BLaER1 treated with 17β-estradiol and CSF1 and Interleukin-3, amounts not matched to agents 10 nM and 100 nM (cell line): ENCODE measurements around the gene KLF17.
A peak's percentile ranks its signal among the peaks of the same experiment; 100 is the strongest.

Experiments used
- H3K27ac ChIP-seq, 11 experiments: shearing (Covaris generic); formaldehyde crosslinking; 2 replicates each; pipeline ENCODE4 v1.8.1; 2022
- H3K27me3 ChIP-seq, 11 experiments: shearing (Covaris generic); formaldehyde crosslinking; 2 replicates each; pipeline ENCODE4 v1.8.1; 2022
- H3K36me3 ChIP-seq, 11 experiments: shearing (Covaris generic); formaldehyde crosslinking; 2 replicates each; pipeline ENCODE4 v1.8.1; 2022
- H3K4me1 ChIP-seq, 10 experiments: shearing (Covaris generic); formaldehyde crosslinking; 2 replicates each; pipeline ENCODE4 v1.8.1; 2022
- H3K4me2 ChIP-seq, 11 experiments: shearing (Covaris generic); formaldehyde crosslinking; 2 replicates each; pipeline ENCODE4 v1.8.1; 2022
- H3K4me3 ChIP-seq, 10 experiments: shearing (Covaris generic); formaldehyde crosslinking; 2 replicates each; pipeline ENCODE4 v1.8.1; 2022
- H3K9ac ChIP-seq, 11 experiments: shearing (Covaris generic); formaldehyde crosslinking; 2 replicates each; pipeline ENCODE4 v1.8.1; 2022
- H3K9me3 ChIP-seq, 11 experiments: shearing (Covaris generic); formaldehyde crosslinking; replicated peaks in 1 of 11; 2 replicates each; pipeline ENCODE4 v1.8.1; 2022
- H4K20me1 ChIP-seq, 11 experiments: shearing (Covaris generic); formaldehyde crosslinking; 2 replicates each; pipeline ENCODE4 v1.8.1; 2022
- Cebpa-rat ChIP-seq, 11 experiments: shearing (Covaris generic); IDR thresholded peaks; 2 replicates each; pipeline ENCODE4 v1.8.1; 2022

Gene KLF17

GRCh38 chr1:44144962-44145756, 26.5 kb downstream of the KLF17 start:
- Histone ChIP-seq H3K36me3 (no peaks in the 10 kb centered on the region), H3K27me3 (no peaks in the 10 kb centered on the region), H3K4me3 (no peak overlapping the region), H3K9me3 (peaks cover 38 to 42% (median 40%) of the 10 kb centered on the region in 11 experiments), H3K4me1 (peaks cover 4 to 19% (median 15%) of the 10 kb centered on the region in 10 experiments; a peak in 16 of 20 replicates), H3K27ac (no peak overlapping the region), H3K4me2 (no peak overlapping the region), H4K20me1 (no peaks in the 10 kb centered on the region), H3K9ac (no peak overlapping the region)
- TF ChIP-seq Cebpa-rat (IDR thresholded peaks at IDR 0.05) = no peak

GRCh38 chr1:44146536-44147361, 28.1 kb downstream of the KLF17 start:
- H3K4me2 ChIP-seq = no peak overlapping the region; a peak in 1 of 22 replicates
- peaks cover 4 to 19% (median 15%) of the 10 kb centered on the region in 10 experiments; a peak in 16 of 20 replicates for H3K4me1 ChIP-seq
- H3K4me3 ChIP-seq = no peak overlapping the region
- no peak overlapping the region for H3K9ac ChIP-seq
- no peak for TF ChIP-seq Cebpa-rat (IDR thresholded peaks at IDR 0.05)
- no peaks in the 10 kb centered on the region for H3K36me3 ChIP-seq
- no peaks in the 10 kb centered on the region for H3K27me3 ChIP-seq
- H4K20me1 ChIP-seq = no peaks in the 10 kb centered on the region
- no peak overlapping the region for H3K27ac ChIP-seq
- H3K9me3 ChIP-seq = peaks cover 38 to 42% (median 40%) of the 10 kb centered on the region in 11 experiments

GRCh38 chr1:44147582-44147981, 29.0 kb downstream of the KLF17 start:
- Histone ChIP-seq H3K4me2 (peak overlapping the region in 9 of 11 experiments; percentile 14 to 60 (median 39); a peak in 14 of 22 replicates), H3K9me3 (peaks cover 38 to 42% (median 40%) of the 10 kb centered on the region in 11 experiments), H3K36me3 (no peaks in the 10 kb centered on the region), H3K27me3 (no peaks in the 10 kb centered on the region), H3K4me3 (no peak overlapping the region), H3K27ac (no peak overlapping the region), H3K9ac (no peak overlapping the region), H4K20me1 (no peaks in the 10 kb centered on the region), H3K4me1 (peaks cover 4 to 19% (median 15%) of the 10 kb centered on the region in 10 experiments; a peak in 16 of 20 replicates)
- TF ChIP-seq Cebpa-rat (IDR thresholded peaks at IDR 0.05) = no peak

GRCh38 chr1:44151332-44151731, 32.7 kb downstream of the KLF17 start:
- H3K9ac ChIP-seq = no peak overlapping the region
- no peak overlapping the region for H3K4me2 ChIP-seq
- TF ChIP-seq Cebpa-rat (IDR thresholded peaks at IDR 0.05) = no peak
- no peaks in the 10 kb centered on the region for H3K36me3 ChIP-seq
- no peaks in the 10 kb centered on the region for H3K27me3 ChIP-seq
- peaks cover 8 to 10% (median 9%) of the 10 kb centered on the region in 11 experiments for H3K9me3 ChIP-seq
- peaks cover 4 to 19% (median 15%) of the 10 kb centered on the region in 10 experiments; a peak in 16 of 20 replicates for H3K4me1 ChIP-seq
- no peak overlapping the region for H3K27ac ChIP-seq
- H3K4me3 ChIP-seq = no peak overlapping the region
- no peaks in the 10 kb centered on the region for H4K20me1 ChIP-seq

- no peak for TF ChIP-seq Cebpa-rat (IDR thresholded peaks at IDR 0.05)
- no peak overlapping the region for H3K27ac ChIP-seq
- H3K36me3 ChIP-seq = no peaks in the 10 kb centered on the region
These were observed 33.2 kb downstream of the KLF17 start for GRCh38 chr1:44151808-44152207.

GRCh38 chr1:44152692-44153091, 34.1 kb downstream of the KLF17 start:
- Histone ChIP-seq H3K27ac (no peak overlapping the region), H3K36me3 (no peaks in the 10 kb centered on the region), H3K9me3 (no peaks in the 10 kb centered on the region), H3K9ac (no peak overlapping the region), H3K4me2 (no peak overlapping the region), H3K4me3 (no peak overlapping the region), H3K4me1 (peaks cover 2 to 15% (median 12%) of the 10 kb centered on the region in 10 experiments; a peak in 16 of 20 replicates), H4K20me1 (no peaks in the 10 kb centered on the region), H3K27me3 (no peaks in the 10 kb centered on the region)
- TF ChIP-seq Cebpa-rat (IDR thresholded peaks at IDR 0.05) = no peak

More at GRCh38 chr1:44151808-44152207, 33.2 kb downstream of the KLF17 start:
- Histone ChIP-seq H3K27me3 (no peaks in the 10 kb centered on the region), H4K20me1 (no peaks in the 10 kb centered on the region), H3K4me3 (no peak overlapping the region), H3K9me3 (peaks cover 4 to 5% (median 4%) of the 10 kb centered on the region in 11 experiments; a peak in 20 of 22 replicates), H3K9ac (no peak overlapping the region), H3K4me1 (peaks cover 4 to 19% (median 15%) of the 10 kb centered on the region in 10 experiments; a peak in 16 of 20 replicates), H3K4me2 (no peak overlapping the region)

- TF ChIP-seq Cebpa-rat (IDR thresholded peaks at IDR 0.05) = no peak
- Histone ChIP-seq H3K4me1 (peaks cover 0 to 1% (median 0%) of the 10 kb centered on the region in 10 experiments; a peak in 3 of 20 replicates), H3K9me3 (no peaks in the 10 kb centered on the region), H3K9ac (no peak overlapping the region), H3K36me3 (no peaks in the 10 kb centered on the region), H3K27ac (no peak overlapping the region), H3K4me2 (no peak overlapping the region), H4K20me1 (no peaks in the 10 kb centered on the region), H3K27me3 (no peaks in the 10 kb centered on the region), H3K4me3 (no peak overlapping the region)
These were observed 35.4 kb downstream of the KLF17 start for GRCh38 chr1:44154049-44154448.

- H3K4me2 ChIP-seq = no peak overlapping the region
- no peak for TF ChIP-seq Cebpa-rat (IDR thresholded peaks at IDR 0.05)
- no peaks in the 10 kb centered on the region for H3K4me1 ChIP-seq
- H3K9ac ChIP-seq = no peak overlapping the region
- H3K9me3 ChIP-seq = peaks cover 0 to 18% (median 0%) of the 10 kb centered on the region in 11 experiments; a peak in 5 of 22 replicates
- no peaks in the 10 kb centered on the region for H4K20me1 ChIP-seq
- H3K36me3 ChIP-seq = no peaks in the 10 kb centered on the region
- H3K4me3 ChIP-seq = no peak overlapping the region
- no peak overlapping the region for H3K27ac ChIP-seq
- H3K27me3 ChIP-seq = no peaks in the 10 kb centered on the region
These were observed 39.3 kb downstream of the KLF17 start for GRCh38 chr1:44157903-44158302.

- Histone ChIP-seq H3K9me3 (peaks cover 0 to 18% (median 0%) of the 10 kb centered on the region in 11 experiments; a peak in 5 of 22 replicates), H3K27ac (no peak overlapping the region), H4K20me1 (no peaks in the 10 kb centered on the region), H3K36me3 (no peaks in the 10 kb centered on the region), H3K4me3 (no peak overlapping the region), H3K4me1 (no peaks in the 10 kb centered on the region), H3K9ac (no peak overlapping the region), H3K4me2 (no peak overlapping the region), H3K27me3 (no peaks in the 10 kb centered on the region)
- no peak for TF ChIP-seq Cebpa-rat (IDR thresholded peaks at IDR 0.05)
These were observed 40.2 kb downstream of the KLF17 start for GRCh38 chr1:44158871-44159270.
